ENCODE results near the gene MAN1A2.
A peak's percentile ranks its signal among the peaks of the same experiment; 100 is the strongest.

Gene MAN1A2

GRCh38 chr1:117362986-117363385, 4.3 kb upstream of the MAN1A2 start:
- DNase-seq = no peak

- no peak for DNase-seq
Measured at GRCh38 chr1:117363571-117364048, 3.6 kb upstream of the MAN1A2 start.

GRCh38 chr1:117364240-117364639, 3.0 kb upstream of the MAN1A2 start:
- DNase-seq = no peak

GRCh38 chr1:117365350-117366176, 1.7 kb upstream of the MAN1A2 start:
- no peak for DNase-seq

- DNase-seq = peak; percentile 53
Measured at GRCh38 chr1:117366177-117367045, 838 bp upstream of the MAN1A2 start.

- DNase-seq = no peak
Measured at GRCh38 chr1:117368116-117369108, 1.2 kb downstream of the MAN1A2 start.

- no peak for DNase-seq
Measured at GRCh38 chr1:117370071-117370470, 2.8 kb downstream of the MAN1A2 start.

GRCh38 chr1:117370509-117370908, 3.3 kb downstream of the MAN1A2 start:
- DNase-seq = no peak

GRCh38 chr1:117371441-117372151, 4.3 kb downstream of the MAN1A2 start:
- no peak for DNase-seq

GRCh38 chr1:117372863-117373412, 5.7 kb downstream of the MAN1A2 start:
- DNase-seq = no peak

- no peak for DNase-seq
Measured at GRCh38 chr1:117373932-117374331, 6.7 kb downstream of the MAN1A2 start.

GRCh38 chr1:117375327-117375726, 8.1 kb downstream of the MAN1A2 start:
- no peak for DNase-seq

- DNase-seq = no peak
Measured at GRCh38 chr1:117387060-117387633, 19.9 kb downstream of the MAN1A2 start.

- DNase-seq = no peak
Measured at GRCh38 chr1:117388328-117388727, 21.1 kb downstream of the MAN1A2 start.

GRCh38 chr1:117389284-117389683, 22.0 kb downstream of the MAN1A2 start:
- no peak for DNase-seq

GRCh38 chr1:117389779-117390178, 22.5 kb downstream of the MAN1A2 start:
- no peak for DNase-seq

- DNase-seq = no peak
Measured at GRCh38 chr1:117392771-117393170, 25.5 kb downstream of the MAN1A2 start.

- no peak for DNase-seq
Measured at GRCh38 chr1:117396074-117396473, 28.8 kb downstream of the MAN1A2 start.

GRCh38 chr1:117396636-117397035, 29.4 kb downstream of the MAN1A2 start:
- no peak for DNase-seq

GRCh38 chr1:117398957-117399356, 31.7 kb downstream of the MAN1A2 start:
- no peak for DNase-seq

- no peak for DNase-seq
Measured at GRCh38 chr1:117401761-117402160, 34.5 kb downstream of the MAN1A2 start.

Data from NCI-H510A (cell line).